ENCODE measurements around the gene LETMD1. TPM values are rescaled to one million over a fixed set of nuclear protein-coding genes. Genes with fewer than 3 reads are reported as not detected.

Gene LETMD1

Small RNA genes within 50 kb of the gene (small RNA-seq; reads per million reads assigned to genes)
- not detected for gene RNU6-1273P
- gene RNU6-87P, result not detected

All from skeletal muscle satellite cell (primary cell).